Activated CD8-positive, alpha-beta memory T cell treated with anti-CD3 and anti-CD28 coated beads for 4 hours (primary cell): ENCODE data around the gene GSTM1.

Source experiments
- DNase-seq, 2 donors: peaks; one replicate each; pipeline ENCODE4 v3.0.0-alpha.2; 2020; ENCODE audit warnings: low read depth in 2 of 2

GSTM1 gene

GRCh38 chr1:109726728-109727373 lies 39.2 kb downstream of the GSTM1 start:
- no peak for DNase-seq

DNA sequence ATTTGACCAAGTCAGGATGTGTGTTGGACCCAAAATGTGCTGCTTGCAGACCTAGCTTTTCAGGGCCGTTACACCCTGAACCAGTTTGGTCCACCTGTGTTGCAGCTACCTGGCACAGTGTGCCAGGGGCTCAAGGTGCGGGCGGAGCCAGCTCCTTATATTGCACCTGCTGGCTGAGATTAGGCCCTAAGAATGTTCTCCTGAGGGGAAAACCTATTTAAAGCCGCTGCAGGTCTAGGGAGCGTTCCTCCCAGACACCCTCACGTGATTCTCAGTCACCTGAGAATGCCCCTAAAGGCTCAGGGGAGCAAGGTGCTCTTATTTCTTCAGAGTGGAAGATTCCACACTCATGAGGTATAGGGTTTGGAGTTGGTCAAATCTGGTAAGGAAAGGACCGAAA lies 41.3 kb downstream of the GSTM1 start:
- no peak for DNase-seq

DNA sequence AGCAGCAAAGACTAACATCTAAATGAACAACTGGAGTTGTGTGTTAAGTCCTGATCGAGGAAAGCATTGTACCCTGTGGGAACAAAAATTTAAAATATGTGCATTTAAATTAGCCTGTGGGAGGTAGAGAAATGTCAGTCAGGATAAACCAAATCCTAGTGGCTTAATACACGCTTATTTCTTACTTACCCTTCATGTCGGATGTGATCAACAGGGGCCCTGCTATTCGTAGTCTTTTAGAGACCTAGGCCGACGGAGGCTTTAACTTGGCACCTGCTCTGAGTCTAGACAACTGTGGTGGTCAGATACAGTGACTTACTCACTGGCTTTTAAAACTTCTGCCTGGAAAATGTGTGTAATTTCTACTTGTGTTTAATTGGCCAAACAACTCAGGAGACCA lies 43.0 kb downstream of the GSTM1 start:
- DNase-seq: no peak

GRCh38 chr1:109732390-109732881 lies 44.8 kb downstream of the GSTM1 start:
- no peak for DNase-seq

- DNase-seq: no peak
Observed at GRCh38 chr1:109733236-109733870, 45.7 kb downstream of the GSTM1 start.

- peak; percentile 64 to 69 for DNase-seq
Observed at GRCh38 chr1:109739738-109740614, 52.4 kb downstream of the GSTM1 start.

- DNase-seq: no peak
Observed at GRCh38 chr1:109740615-109741373, 53.2 kb downstream of the GSTM1 start, which contains the start of gene GSTM3. TSS of gene GSTM3 (minus strand) at chr1:109741038. CDS start at chr1:109740287, 751 bp downstream.
